Activated CD4-positive, alpha-beta T cell treated with anti-CD3 and anti-CD28 coated beads for 4 hours (primary cell): ENCODE data around the gene TAF1C.

Source experiments
- DNase-seq, 2 donors: peaks; one replicate each; pipeline ENCODE4 v3.0.0-alpha.2; 2020

Gene TAF1C

DNA sequence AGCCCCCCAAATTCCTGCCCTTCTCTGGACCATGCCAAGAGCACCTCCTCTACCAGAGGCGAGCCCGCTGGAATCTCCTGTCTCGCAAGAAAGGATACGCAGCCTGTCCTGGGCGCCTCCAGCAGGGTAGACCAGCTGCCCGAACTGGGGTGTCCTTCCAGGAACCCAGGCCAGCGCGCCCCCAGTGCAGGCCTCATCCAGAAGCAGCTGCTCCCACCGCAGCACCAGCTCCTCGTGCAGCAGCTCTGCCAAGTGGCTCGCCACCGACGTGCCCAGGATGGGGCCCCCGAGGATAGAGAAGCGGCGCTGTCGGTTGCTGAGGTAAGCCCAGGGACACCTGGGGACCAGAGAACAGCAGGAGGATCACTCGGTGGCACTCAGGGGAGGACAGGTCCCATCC, 4.8 kb downstream of the TAF1C start:
- DNase-seq: no peak

DNA sequence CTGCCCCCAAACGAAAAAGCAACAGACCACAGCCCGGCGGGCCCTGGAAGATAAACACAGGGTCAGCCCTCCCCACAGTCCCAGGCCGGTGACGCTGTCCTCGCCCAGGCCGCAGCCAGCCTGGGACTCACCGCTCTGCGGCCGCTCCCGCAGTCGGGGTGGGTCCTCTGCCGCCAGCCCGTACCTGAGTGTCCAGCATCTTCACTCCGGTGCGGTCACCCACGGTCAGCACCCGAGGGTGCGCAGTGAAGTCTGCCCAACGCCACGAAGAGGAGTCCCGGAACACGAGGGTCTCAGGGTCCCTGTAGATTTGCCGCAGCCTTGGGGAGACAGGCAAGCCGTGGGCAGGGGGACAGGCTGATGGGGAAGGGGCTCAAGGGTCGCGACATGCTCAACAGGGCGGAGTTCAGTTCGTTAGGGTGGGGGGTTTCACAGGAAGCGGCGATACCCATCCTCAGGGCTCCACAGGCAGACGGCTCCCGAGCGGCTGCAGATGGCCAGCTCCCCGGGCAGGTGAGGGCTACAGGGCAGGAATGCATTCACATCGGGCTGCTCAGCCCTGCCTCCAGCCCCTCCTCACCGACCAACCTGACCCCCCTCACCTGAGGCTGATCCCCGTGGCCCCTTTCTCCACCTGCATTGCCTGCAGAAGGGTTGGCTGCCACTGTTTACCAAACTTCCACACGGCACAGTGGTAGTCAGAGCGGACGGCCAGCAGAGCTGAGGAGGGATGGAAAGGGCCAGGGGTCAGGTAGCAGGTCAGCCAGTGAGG, 5.5 kb downstream of the TAF1C start:
- DNase-seq: no peak

DNA sequence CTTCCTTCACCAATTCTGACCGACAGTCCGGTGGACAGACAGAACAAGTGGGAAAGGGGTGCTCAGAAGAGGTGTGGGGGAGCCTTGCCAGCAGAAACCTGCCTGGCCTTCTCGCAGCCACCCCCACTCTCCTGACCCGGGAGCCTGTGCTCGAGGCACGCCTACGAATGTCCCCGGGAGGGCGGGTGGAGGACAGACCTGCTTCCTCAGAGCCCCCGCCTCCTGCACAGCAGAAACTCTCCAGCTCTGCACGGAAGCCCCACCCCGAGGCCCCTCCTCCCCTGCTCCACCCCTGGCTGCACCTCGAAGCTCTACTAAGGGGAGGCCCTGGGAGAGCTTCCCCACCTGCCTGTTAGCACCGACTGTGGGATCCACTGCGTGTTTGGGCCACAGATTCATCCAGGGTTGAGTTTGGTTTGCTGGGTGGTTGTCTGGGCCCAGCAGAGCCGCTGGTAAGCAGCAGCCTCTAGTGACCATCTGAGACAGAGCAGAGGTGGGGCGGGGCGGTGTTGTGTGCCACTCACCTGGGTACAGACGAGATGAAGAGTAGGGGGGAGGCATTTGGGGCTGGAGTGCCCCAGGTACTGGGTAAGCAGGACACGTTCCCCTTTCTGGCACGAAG, 6.2 kb downstream of the TAF1C start:
- DNase-seq: no peak

DNA sequence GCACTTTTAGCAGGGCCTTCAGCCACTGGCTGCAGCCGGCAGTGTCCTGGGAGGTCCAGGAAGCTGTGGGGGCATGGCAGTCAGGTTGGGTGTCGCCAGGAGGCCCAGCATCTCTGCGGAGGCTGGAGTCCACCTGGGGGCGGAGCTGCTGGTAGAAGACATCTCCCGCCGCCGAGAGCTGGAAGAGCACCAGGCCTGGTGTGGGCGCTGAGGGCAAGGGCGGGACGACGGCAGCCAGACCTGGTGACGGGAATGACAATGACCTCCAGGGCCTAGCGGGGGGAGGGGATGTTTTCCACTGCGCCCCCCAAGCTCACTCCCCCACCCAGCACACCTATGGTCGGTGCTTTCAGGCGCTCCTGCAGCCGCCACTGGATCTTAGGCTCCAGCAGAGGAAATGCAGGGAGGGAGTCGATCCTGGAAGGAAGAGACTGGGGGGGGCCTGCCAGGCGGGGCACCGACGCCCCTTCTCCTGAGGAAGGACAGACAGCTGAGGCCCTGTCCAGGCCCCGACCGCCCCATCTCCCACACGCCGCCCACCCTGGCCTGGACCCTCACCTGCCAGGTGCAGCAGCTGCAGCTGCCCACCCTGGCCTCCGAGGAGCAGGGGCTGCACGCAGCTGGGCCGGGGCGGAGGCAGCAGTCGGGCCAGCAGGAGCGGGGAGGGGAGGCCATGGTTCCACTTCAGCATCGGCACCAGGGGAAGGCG, 7.1 kb downstream of the TAF1C start:
- no peak for DNase-seq

DNA sequence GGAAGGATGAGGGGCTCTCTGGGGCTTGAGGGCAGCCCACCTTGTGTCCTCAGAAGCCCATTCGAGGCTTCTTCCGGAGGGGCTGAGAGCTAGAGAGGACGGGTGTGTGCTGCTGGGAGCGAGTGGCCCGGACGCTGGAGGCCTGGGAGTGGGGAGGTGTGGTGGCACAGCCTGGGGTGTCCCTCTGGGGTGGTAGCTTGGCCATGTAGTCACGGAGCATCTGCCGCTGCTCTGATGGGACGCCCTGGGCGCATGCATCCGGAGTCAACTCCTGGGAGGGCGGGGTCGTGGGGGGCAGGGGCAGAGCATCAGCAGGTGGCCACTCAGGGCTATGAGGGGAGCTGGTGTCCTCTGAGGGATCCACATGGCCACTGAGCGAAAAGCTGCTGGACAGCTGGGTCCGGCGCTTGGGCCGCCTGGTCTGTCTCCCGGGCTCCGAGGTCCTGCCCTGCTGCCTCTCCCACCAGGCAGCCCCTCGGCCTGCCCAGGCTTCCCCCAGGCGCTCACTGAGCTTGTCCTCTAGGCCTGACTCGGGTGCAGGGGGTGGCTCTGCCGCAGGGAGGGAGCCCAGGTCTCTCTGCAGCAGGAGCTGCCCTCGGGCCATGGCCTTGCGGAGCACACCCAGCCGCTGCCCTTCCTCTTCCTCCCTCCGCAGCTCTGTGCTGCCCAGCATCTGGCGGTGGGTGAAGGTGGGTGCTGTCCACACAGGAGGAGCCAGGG, 7.8 kb downstream of the TAF1C start:
- DNase-seq: no peak

DNA sequence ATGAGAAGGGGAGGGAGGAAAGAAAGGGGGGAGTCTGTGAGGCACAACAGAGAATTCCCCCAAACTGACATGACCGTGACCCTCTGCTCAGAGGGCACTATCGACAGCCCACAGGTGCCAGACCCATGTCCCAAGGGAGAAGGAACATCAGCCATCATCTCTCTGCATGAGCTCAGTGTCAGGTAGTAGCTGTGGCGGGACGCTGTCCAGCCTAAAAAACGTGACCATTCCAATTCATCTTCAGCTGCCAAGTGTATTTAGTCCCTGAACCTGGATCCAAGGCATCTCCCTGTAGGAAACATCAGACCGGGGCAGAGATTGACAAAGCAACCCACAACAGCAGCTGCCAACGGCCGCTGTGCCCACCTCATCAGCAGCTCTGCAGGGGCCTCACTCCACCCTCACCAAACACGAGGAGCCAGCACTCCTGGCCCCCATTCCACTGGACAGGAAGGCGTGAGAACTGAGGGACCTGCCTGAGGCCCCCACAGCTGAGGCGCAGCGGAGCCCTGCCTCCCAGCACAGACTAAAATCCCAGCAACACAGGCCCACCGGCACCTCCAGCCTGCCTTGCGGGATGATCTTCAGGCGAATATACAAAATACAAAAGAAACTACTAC, 8.6 kb downstream of the TAF1C start:
- no peak for DNase-seq

DNA sequence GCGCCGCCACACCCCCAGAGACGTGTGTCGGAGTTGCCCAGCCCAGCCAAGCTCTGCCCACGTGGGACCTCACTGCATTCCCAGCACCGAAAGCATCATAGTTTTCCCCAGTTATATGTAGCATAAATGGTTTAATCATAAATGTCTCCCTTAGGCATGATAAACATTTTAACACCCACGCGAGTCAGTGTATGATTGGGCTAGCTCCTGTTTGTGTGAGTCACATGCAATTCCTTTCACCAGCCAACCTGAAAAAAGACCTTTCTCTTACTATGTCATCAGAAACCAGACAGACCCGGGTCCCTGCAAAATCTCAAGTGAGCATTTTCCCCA, 9.2 kb downstream of the TAF1C start:
- DNase-seq: no peak

DNA sequence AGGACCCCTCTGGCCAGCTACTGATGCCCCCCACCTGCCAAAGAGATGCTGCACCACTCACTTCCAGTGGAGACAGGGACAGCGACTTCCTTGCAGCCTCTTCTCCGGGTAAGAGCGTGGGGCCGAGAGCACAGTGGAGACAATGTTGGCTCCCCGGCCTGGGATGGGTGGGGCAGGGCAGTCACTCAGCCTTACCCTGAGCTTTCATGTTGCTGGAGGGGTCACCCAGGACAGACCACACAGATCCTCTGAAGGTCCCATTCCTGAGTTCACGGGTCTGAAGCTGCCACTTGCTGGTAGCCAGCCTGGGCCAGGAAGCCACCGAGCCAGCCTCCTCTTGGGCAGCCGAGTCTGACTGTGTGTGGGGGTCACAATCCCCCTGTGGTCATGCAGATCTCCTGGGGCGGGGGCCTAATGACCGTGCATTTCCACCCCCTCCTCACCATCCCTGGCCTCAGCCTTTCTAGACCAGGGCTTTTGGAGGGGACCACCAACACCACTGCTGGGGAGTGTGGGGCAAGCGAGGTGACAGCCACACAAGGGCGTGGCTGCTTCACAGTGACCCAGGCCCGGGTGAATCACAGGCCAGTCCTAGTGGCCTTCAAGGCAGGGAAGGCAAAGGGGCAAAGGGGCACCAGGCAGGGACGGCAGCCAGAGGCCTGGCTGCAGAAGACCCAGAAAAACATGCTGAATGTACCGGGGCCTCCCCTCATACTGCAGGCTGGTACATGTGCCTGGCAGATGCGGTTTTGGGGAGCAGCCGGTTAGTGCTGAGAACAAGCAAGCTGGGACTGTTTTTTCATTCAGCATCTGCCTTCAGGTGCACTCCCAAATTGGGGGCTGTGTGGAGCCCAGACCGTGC, 10.4 kb downstream of the TAF1C start:
- no peak for DNase-seq

DNA sequence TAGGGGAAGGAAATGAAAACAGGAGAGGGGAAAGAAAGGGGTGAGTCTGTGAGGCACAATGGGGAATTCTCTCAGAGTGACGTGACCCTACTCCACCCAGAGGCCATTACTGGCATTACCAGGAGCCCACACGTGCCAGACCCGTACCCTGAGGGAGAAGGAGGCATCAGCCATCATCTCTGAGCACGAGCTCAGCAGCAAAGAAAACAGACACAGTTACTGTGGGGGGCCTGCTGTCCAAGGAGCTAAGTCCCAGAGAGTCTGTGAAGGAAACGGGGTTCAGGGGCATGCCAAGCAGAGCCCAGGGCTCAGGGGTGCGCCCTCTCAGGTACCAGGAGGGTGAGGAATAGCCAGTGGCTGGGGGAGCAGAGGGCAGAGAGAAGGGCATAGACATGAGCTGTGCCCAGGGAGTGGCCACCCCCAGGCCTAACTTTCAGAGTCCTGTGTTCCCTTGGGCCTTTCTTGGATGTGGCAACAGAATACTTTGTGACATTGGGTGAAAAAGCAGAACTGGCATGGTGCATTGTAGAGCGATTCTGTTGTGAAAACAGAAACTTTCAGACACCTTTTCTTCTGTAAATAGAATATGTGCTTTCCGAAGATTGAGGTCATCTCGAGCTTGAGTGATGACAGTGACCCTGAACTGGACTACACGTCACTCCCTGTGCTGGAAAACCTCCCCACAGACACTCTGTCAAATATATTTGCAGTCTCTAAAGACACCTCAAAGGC, 11.3 kb downstream of the TAF1C start:
- peak; percentile 28 to 53 for DNase-seq

DNA sequence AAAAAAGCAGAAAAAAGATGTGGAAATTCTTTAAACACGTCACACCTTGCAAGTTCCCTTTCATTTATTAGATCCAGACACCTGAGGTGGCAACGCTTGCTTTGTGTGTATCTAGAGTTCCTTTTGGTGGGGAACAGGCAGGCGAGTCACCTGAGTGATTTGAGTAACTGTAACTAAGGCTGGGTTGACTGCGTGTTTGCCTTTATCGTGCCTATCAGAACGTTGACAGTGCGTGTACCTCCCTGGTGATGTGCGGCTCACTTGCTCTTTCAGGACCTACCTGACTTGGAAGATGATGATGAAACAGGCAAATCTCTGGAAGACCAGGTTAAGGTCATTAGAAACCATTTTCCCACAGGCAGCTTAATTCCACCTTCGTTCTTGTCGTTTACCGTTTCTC, 12.5 kb downstream of the TAF1C start:
- DNase-seq: no peak

DNA sequence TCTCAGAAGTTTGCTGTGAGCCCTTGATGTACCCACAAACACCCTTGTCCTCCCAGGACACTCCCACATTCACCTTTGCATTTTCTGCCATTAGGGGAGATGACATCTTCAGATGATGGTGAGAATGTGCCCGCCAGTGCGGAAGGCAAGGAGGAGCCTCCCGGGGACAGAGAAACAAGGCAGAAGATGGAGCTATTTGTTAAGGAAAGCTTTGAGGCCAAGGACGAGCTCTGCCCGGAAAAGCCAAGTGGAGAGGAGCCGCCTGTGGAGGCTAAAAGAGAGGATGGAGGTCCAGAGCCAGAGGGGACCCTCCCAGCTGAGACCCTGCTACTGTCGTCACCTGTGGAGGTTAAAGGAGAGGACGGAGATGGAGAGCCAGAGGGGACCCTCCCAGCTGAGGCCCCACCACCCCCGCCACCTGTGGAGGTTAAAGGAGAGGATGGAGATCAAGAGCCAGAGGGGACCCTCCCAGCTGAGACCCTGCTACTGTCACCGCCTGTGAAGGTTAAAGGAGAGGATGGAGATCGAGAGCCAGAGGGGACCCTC, 17.0 kb downstream of the TAF1C start:
- DNase-seq: no peak

DNA sequence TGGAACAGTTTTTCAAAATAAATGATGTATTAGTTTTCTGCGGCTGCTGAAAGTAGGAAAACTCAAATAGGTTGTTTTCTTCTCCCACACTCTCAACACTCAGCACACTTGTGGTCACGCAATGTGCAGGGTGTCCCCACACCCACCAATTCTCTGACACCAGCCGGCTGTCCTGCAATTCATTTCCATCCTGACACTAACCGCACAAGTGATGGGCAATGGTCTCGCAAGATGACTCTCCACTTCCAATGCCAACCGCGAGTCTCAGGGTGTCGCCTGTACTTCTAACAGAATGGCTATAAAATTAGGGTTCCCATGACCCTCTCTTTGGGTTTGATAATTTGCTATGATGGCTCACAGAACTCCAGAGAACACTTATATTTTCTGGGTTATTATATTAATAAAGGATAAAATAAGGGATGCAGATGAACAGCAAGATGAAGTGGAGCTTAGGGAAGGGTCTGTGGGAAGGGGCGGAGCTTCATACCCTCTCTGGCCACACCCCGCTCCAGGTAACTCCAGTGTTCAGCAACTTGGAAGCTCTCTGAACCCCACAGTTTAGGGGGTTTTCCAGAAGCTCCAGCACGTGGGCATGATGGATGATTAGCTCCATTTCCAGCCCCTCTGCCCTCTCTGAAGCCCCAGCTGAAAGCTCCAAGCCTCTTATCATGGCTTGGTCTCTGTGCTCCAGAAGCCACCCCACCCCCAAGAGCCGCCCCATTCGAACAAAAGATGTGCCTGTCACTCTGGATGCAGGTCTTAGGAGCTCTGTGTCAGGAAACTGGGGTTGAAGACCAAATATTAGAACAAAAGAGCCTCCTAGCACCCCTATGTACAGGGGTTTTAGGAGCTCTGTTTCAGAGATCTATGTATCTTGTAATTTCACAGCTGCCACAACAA, 19.8 kb downstream of the TAF1C start:
- no peak for DNase-seq

DNA sequence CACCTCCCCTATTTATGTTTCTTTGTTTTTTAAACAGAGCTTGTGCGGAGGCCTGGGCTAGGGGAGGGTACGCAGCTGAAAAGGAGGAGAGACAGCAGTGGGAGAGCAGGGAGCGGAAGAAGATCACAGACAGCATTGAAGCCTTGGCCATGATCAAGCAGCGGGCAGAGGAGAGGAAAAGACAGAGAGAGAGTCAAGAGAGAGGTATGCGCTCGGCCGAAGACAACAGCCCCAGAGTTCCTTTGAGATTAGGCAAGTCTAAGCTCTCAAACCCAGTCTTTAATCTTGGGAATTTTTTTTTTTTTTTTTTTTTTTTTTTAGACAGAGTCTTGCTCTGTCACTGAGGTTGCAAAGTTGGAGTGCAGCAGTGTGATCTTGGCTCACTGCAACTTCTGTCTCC, 21.1 kb downstream of the TAF1C start:
- DNase-seq: no peak

DNA sequence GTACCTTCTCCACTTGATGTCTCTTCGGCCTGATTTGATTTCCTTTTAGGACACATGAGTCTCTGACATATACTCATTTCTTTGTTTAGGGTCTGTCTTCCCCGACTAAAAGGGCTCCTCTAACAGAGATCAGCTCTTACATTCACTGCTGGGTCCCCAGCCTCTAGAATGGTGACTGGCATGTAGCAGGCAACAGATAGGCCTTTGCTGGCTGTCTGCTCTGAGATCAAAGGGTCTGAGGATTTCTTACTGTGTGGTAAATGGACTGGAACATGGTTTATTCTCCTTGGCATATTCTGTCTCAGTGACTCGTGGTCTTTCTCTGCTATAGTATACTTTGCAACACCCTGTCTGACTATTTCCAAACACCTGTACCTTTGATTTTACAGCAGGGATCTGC, 25.1 kb downstream of the TAF1C start:
- DNase-seq: no peak

DNA sequence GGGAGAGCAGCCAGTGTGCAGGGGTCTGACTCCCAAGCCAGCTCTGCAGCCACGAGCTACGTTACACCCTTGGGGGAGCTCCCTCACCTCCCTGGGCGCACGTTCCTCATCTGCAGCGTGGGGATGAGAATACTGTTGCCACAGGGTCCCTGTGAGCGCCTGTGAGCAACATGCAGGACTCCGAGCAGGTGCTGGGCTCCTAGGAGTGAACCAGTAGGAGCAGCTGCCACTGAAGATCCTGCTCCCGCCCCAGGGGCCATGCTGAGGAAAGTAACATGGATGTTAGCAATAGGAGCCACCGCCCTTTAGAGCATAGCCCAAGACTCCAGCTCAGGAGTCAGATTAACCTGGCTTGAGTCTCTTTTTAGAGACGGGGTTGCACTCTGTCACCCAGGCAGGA, 25.8 kb downstream of the TAF1C start:
- no peak for DNase-seq

DNA sequence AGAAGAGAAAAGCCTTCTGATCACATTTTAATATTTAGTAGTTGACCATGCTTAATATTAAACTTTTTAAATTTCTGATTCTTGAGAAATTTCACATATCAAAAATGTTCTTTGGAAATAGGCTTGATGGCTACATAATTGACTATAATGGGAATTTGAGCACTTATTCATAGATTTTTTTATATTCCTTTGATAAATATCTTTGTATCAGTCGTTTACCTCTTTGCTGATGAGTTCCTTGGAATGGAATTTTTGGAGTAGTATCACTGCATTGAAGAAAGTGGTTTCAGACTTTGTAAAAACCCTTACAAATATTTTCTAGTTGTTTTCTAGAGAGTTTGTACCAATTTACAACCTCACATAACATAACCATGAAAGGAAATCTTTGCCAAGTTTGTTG, 27.1 kb downstream of the TAF1C start:
- DNase-seq: no peak

DNA sequence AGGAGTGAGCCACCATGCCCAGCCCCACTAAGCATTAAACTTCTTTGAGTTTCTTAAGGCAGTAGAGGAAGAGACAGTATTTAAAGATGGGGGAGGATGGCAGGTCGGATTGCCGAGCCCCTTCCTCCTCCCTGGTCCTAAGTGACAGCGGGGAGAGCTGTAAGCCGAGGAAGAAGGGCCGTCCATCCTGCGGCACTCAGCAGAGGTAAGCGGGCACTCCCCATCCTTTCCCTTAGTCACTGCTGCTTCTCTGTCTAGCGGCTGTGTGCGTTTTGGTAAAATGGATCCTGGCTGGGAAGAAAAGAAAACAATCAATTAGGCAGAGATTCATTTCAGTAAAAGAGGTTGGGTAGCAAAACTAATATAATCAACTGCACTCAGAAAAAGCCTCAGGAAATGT, 27.9 kb downstream of the TAF1C start:
- DNase-seq: no peak

DNA sequence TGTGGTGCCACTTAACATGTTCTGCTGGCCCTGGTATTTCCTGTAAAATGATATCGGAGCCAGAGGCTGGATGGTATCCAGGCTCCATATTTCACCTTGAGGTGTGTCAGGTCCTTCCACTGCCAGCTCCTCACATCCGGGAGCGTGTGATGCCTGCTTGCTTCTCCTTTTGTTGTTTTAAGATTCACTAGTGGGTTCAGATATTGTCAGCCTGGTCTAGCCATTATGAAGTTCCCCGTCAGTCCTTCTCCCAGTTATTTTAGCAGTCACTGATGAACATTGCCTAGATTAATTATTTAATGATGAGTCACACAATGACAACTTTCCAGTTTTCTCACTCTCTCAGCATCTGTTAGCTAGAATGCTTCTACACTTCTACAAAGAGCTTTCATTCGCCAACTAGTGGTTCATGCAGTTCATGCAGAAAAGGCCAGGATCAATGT, 30.5 kb downstream of the TAF1C start:
- no peak for DNase-seq

DNA sequence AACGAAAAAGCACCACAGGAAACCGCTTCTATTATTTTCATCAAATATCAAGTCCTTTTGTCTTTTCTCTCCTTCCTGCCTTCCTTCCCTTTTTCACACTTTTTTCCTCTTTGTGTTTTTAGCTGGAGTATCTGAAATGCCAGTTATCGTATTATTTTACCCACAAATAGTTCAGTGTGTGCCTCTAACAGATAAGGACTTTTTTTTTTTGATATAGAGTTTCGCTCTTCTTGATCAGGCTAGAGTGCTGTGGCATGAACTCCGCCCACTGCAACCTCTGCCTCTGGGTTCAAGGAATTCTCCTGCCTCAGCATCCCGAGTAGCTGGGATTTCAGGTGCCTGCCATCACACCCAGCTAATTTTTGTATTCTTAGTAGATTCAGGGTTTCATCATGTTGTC, 31.1 kb downstream of the TAF1C start:
- no peak for DNase-seq

DNA sequence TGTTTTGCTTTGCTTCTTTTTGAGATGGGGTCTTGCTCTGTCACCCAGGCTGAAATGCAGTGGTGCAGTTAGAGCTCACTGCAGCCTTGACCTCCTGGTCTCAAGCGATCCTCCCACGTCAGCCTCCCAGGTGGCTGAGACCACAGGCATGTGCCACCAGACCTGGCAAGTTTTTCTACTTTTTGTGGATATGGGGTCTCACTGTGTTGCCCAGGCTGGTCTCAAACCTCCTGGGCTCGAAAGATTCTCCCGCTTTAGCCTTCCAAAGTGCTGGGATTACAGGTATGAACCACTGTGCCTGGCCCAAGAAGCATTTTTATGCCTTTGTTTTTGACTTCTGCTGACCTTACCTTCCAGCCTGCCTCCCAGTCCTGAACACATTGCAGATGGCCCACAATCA, 31.6 kb downstream of the TAF1C start:
- DNase-seq: no peak
